Tracheal epithelial cell (primary cell): ENCODE results near the gene SLC25A52. TPM values are rescaled to one million over a fixed set of nuclear protein-coding genes. Genes with fewer than 3 reads are reported as not detected.

Source experiments
- total RNA-seq: library from RNA; depleted of rRNA; stranded (reverse); fragments of >200 nt; gene quantifications from 2 replicates; pipeline ENCODE4 v1.2.1, GENCODE V29; 2014

SLC25A52 gene
- total RNA-seq = 0.24 TPM in 1 of 2 replicates, not detected in the other

GRCh38 chr18:31760695-31761094 lies at the start of gene SLC25A52:
Gene SLC25A52 (minus strand): TSS chr18:31760880. CDS start chr18:31760661, 219 bp downstream.

Other genes starting within 250 kb of the SLC25A52 start
- gene TTR, start 169.0 kb downstream of the SLC25A52 start, total RNA-seq = not detected in 2 replicates
- 1.9 and 3.2 TPM in 2 replicates for gene B4GALT6, start 76.3 kb downstream of the SLC25A52 start, total RNA-seq
- gene TRAPPC8, start 182.2 kb upstream of the SLC25A52 start, total RNA-seq = 32.5 and 42.0 TPM in 2 replicates